ENCODE measurements around the gene DYNC1I1. TPM values are rescaled to one million over a fixed set of nuclear protein-coding genes. Genes with fewer than 3 reads are reported as not detected.

The DYNC1I1 gene
- total RNA-seq, 1 donor from 2014 or later: 2.3 TPM

GRCh38 chr7:95802270-95802669 is 29.9 kb downstream of the DYNC1I1 start:
- DNase-seq (no peak), ATAC-seq (no peak)
- no peak for TF ChIP-seq CTCF (IDR thresholded peaks at IDR 0.05)
- no peaks in the 10 kb centered on the region for H3K9me3 ChIP-seq
- H3K27me3 ChIP-seq: no peaks in the 10 kb centered on the region
- no peak overlapping the region for H3K4me3 ChIP-seq
- H3K36me3 ChIP-seq: no peaks in the 10 kb centered on the region
- intact Hi-C loops (cut with DNase I): no loop called here
- no peak overlapping the region for H3K27ac ChIP-seq
- no peaks in the 10 kb centered on the region for H3K4me1 ChIP-seq

- no peaks in the 10 kb centered on the region for H3K36me3 ChIP-seq
- H3K27ac ChIP-seq: no peak overlapping the region
- no peaks in the 10 kb centered on the region for H3K27me3 ChIP-seq
- H3K4me1 ChIP-seq: no peaks in the 10 kb centered on the region
- no peak overlapping the region for H3K4me3 ChIP-seq
- DNase-seq: no peak
- ATAC-seq: no peak
- no peaks in the 10 kb centered on the region for H3K9me3 ChIP-seq
- no peak for TF ChIP-seq CTCF (IDR thresholded peaks at IDR 0.05)
- intact Hi-C loops (cut with DNase I): no loop called here
These were observed 31.7 kb downstream of the DYNC1I1 start for GRCh38 chr7:95804052-95804451.

- intact Hi-C loops (cut with DNase I): no loop called here
- H3K27ac ChIP-seq: no peak overlapping the region
- no peak for ATAC-seq
These were observed 33.6 kb downstream of the DYNC1I1 start for GRCh38 chr7:95805909-95806308.

GRCh38 chr7:95808396-95808795 is 36.0 kb downstream of the DYNC1I1 start:
- ATAC-seq (no peak), DNase-seq (no peak)
- intact Hi-C loops (cut with DNase I): no loop called here
- Histone ChIP-seq H3K27me3 (no peaks in the 10 kb centered on the region), H3K4me3 (no peak overlapping the region), H3K9me3 (no peaks in the 10 kb centered on the region), H3K36me3 (no peaks in the 10 kb centered on the region), H3K27ac (no peak overlapping the region), H3K4me1 (no peaks in the 10 kb centered on the region)
- TF ChIP-seq CTCF (IDR thresholded peaks at IDR 0.05): no peak

More at GRCh38 chr7:95805909-95806308, 33.6 kb downstream of the DYNC1I1 start:
- H3K4me1 ChIP-seq: no peaks in the 10 kb centered on the region
- H3K4me3 ChIP-seq: no peak overlapping the region
- no peak for DNase-seq
- H3K9me3 ChIP-seq: no peaks in the 10 kb centered on the region
- H3K36me3 ChIP-seq: no peaks in the 10 kb centered on the region
- H3K27me3 ChIP-seq: no peaks in the 10 kb centered on the region
- TF ChIP-seq CTCF (IDR thresholded peaks at IDR 0.05): no peak

GRCh38 chr7:95811846-95812445 is 39.6 kb downstream of the DYNC1I1 start:
- no peak overlapping the region for H3K27ac ChIP-seq
- no peak overlapping the region for H3K4me3 ChIP-seq
- no peak for ATAC-seq
- H3K9me3 ChIP-seq: no peaks in the 10 kb centered on the region
- no peaks in the 10 kb centered on the region for H3K27me3 ChIP-seq
- H3K36me3 ChIP-seq: no peaks in the 10 kb centered on the region
- intact Hi-C loops (cut with DNase I): no loop called here
- H3K4me1 ChIP-seq: no peaks in the 10 kb centered on the region
- no peak for DNase-seq
- no peak for TF ChIP-seq CTCF (IDR thresholded peaks at IDR 0.05)

- Histone ChIP-seq H3K4me3 (no peak overlapping the region), H3K27me3 (no peaks in the 10 kb centered on the region), H3K4me1 (no peaks in the 10 kb centered on the region), H3K36me3 (no peaks in the 10 kb centered on the region), H3K27ac (no peak overlapping the region), H3K9me3 (no peaks in the 10 kb centered on the region)
- ATAC-seq: no peak
- TF ChIP-seq CTCF (IDR thresholded peaks at IDR 0.05): no peak
- DNase-seq: no peak
- intact Hi-C loops (cut with DNase I): no loop called here
These were observed 42.4 kb downstream of the DYNC1I1 start for GRCh38 chr7:95814721-95815120.
